ENCODE measurements around the gene NEK3. TPM values are rescaled to one million over a fixed set of nuclear protein-coding genes. Genes with fewer than 3 reads are reported as not detected.

Gene NEK3
- total and polyA plus RNA-seq, 2 of the 4 experiments (the other 2 are of a cell fraction): 3.6 to 9.2 TPM

GRCh38 chr13:52118595-52118994 lies 40.8 kb downstream of the NEK3 start:
- Histone ChIP-seq H4K5ac (ENCODE audit: low read depth, low read length) (no peak overlapping the region), H3K4ac (ENCODE audit: low read depth, low read length) (no peak overlapping the region), H3K14ac (replicated peaks; ENCODE audit: low read depth, low read length) (no peak overlapping the region), H2BK5ac (ENCODE audit: low read depth, low read length, poor library complexity, severe bottlenecking) (no peak overlapping the region), H3K56ac (ENCODE audit: extremely low read depth, insufficient read depth, low read length) (no peak overlapping the region), H2AK5ac (ENCODE audit: low read depth, low read length) (no peak overlapping the region), H3K36me3 (ENCODE audit: control insufficient read depth, insufficient read depth, low read length) (no peaks in the 10 kb centered on the region), H2AFZ (replicated peaks; ENCODE audit: low read length, poor library complexity) (no peak overlapping the region), H2BK120ac (ENCODE audit: low read depth, low read length) (no peak overlapping the region), H2AK9ac (replicated peaks; ENCODE audit: low read depth, low read length, poor library complexity) (no peak overlapping the region), H4K91ac (ENCODE audit: insufficient read depth, low read depth, low read length) (no peak overlapping the region), H4K8ac (ENCODE audit: low read depth in 2 of 2, low read length in 2 of 2) (no peak overlapping the region), H2BK20ac (ENCODE audit: low read depth, low read length) (no peak overlapping the region), H3K4me3 (ENCODE audit: insufficient read depth, low read depth, low read length) (no peak overlapping the region), H4K20me1 (ENCODE audit: insufficient read depth, low read length) (no peaks in the 10 kb centered on the region), H3K27ac (ENCODE audit: insufficient read depth, low read length) (no peak overlapping the region), H3K27me3 (ENCODE audit: control insufficient read depth, insufficient read depth, low read length) (peaks cover 13% of the 10 kb centered on the region), H3K9me1 (ENCODE audit: insufficient read depth, low read length) (no peaks in the 10 kb centered on the region), H3K18ac (ENCODE audit: low read depth, low read length) (no peak overlapping the region), H3K79me1 (ENCODE audit: low read depth in 1 of 2, low read length in 2 of 2) (no peaks in the 10 kb centered on the region), H3K4me1 (ENCODE audit: control insufficient read depth, insufficient read depth, low read length) (no peaks in the 10 kb centered on the region), H2BK15ac (ENCODE audit: low read depth, low read length) (no peak overlapping the region), H3K4me2 (ENCODE audit: low read depth, low read length) (no peak overlapping the region), H3K9me3 (ENCODE audit: control insufficient read depth, insufficient read depth, low read length) (no peaks in the 10 kb centered on the region), H3K9ac (ENCODE audit: low read depth, low read length) (no peak overlapping the region), H3K23ac (ENCODE audit: low read depth, low read length) (no peak overlapping the region)
- intact Hi-C loops (cut with micrococcal nuclease): no loop called here
- ChIA-PET POLR2A (ENCODE audit: unreplicated experiment) (no interaction called here), CTCF (interaction anchor here (1.3 kb wide), 1 partner anchor 9 kb away, joined by 6 read pairs; no protein-coding TSS in a partner anchor)
- no TSS peak for BruUV-seq (replicated peaks)
- no peak for DNase-seq
- in situ Hi-C loops (cut with MboI; ENCODE audit: low sequenced_read_pairs): loop anchor here (25.0 kb wide), 1 partner anchor 981 kb away; no protein-coding TSS in a partner anchor
- TF ChIP-seq POLR2A (IDR thresholded peaks at IDR 0.05; ENCODE audit: low read depth, low read length) (no peak), RCOR1 (IDR thresholded peaks at IDR 0.05; ENCODE audit: insufficient replicate concordance, low read length) (no peak), USF2 (IDR thresholded peaks at IDR 0.05; ENCODE audit: low read depth, low read length) (no peak), SMC3 (IDR thresholded peaks at IDR 0.05; ENCODE audit: low read depth, low read length) (no peak), FOS (IDR thresholded peaks at IDR 0.05; ENCODE audit: low read depth, low read length) (no peak), BHLHE40 (IDR thresholded peaks at IDR 0.05; ENCODE audit: low read depth, low read length) (no peak), NFE2L2 (IDR thresholded peaks at IDR 0.05; ENCODE audit: low read depth, low read length) (no peak), MAZ (IDR thresholded peaks at IDR 0.05; ENCODE audit: borderline replicate concordance, low read depth, low read length) (no peak), CEBPB (IDR thresholded peaks at IDR 0.05; ENCODE audit: low read depth, low read length) (no peak), RFX5 (IDR thresholded peaks at IDR 0.05; ENCODE audit: low read depth, low read length) (no peak), MAFK (IDR thresholded peaks at IDR 0.05; ENCODE audit: low read depth, low read length) (no peak), CHD1 (IDR thresholded peaks at IDR 0.05; ENCODE audit: low read depth, low read length) (no peak), MXI1 (IDR thresholded peaks at IDR 0.05; ENCODE audit: borderline replicate concordance, low read depth, low read length) (no peak), RAD21 (IDR thresholded peaks at IDR 0.05; ENCODE audit: low read length) (no peak), CTCF (conservative IDR thresholded peaks at IDR 0.05; ENCODE audit: low read depth, low read length) (no peak)
- TF ChIP-seq, protein P1, sequence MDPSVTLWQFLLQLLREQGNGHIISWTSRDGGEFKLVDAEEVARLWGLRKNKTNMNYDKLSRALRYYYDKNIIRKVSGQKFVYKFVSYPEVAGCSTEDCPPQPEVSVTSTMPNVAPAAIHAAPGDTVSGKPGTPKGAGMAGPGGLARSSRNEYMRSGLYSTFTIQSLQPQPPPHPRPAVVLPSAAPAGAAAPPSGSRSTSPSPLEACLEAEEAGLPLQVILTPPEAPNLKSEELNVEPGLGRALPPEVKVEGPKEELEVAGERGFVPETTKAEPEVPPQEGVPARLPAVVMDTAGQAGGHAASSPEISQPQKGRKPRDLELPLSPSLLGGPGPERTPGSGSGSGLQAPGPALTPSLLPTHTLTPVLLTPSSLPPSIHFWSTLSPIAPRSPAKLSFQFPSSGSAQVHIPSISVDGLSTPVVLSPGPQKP (IDR thresholded peaks at IDR 0.05; ENCODE audit: borderline replicate concordance, low read depth, low read length): no peak
- WGBS, 2 experiments (ENCODE audit: extremely low coverage in 2 of 2, insufficient read length in 1 of 2): no CpG with 5 or more reads among the region's 3 CpGs
- ATAC-seq (ENCODE audit: low read depth): no peak
- dilution Hi-C loops (cut with HindIII; ENCODE audit: low sequenced_read_pairs, unreplicated experiment): no loop called here
